GM20431 (cell line): ENCODE measurements around the gene ERVW-1.

Experiments used
- in situ Hi-C: fragments of 300-500 bp; cut with MseI, MboI; formaldehyde crosslinking; loops from one replicate; pipeline ENCODE4 v1.15.0; 2020; ENCODE audit warnings: low sequenced_read_pairs; ENCODE audit not compliant: unreplicated experiment

ERVW-1 gene

GRCh38 chr7:92432299-92432946 is 45.3 kb downstream of the ERVW-1 start:
- in situ Hi-C loops, result no loop called here

DNA sequence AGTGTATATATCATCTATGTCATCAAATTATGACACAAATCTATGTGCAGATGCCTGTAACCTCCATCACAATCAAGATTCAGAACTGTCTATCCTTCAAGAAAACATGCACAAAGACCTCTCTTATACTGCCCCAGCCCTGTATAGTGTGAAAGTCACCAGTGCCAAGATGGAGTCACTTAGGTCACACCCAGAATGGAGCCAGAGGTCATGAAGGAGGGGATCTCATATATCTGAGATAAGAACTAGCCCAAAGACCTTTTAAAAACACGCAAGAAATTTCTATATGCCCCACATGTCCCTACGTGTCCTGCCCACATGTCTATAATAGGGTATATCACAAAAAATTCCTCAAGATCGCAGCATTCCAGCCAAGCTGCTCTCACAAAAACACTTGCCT is 50.6 kb downstream of the ERVW-1 start:
- in situ Hi-C loops, result no loop called here

DNA sequence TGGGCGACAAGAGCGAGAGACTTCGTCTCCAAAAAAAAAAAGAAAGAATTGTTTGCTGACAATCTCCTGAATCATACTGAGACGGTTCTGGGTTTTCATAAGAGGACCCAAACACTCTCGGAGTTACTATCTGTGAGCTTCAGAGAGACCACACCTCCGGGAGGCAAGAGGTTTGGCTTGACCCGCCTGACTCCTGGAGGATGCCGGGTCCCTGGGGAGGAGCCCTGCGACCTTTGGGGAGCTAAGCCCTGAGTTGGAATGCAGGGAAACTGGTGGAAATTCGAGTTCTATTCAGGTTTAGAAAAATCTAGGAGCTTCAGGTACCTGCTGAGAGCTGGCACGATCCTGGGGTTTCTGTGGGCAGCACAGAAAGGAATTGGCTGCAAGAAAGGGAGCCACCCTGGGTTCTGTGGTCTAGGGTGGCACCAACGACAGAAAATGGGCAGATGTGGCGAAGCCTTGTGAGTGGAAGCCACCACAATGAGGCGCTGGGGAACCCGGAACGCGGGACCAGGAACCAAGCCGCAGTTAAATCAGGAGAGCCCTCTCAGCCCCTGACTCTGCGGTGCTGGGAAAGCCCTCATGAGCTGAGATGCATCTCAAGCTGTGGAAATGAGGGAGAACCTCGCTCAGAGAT is 52.3 kb downstream of the ERVW-1 start:
- in situ Hi-C loops, result no loop called here

- in situ Hi-C loops, result no loop called here
Observed at GRCh38 chr7:92423710-92424131, 54.0 kb downstream of the ERVW-1 start.

GRCh38 chr7:92422926-92423325 is 54.8 kb downstream of the ERVW-1 start:
- in situ Hi-C loops, result no loop called here

- in situ Hi-C loops, result no loop called here
Observed at GRCh38 chr7:92421676-92422435, 55.9 kb downstream of the ERVW-1 start.
